CD4-positive, CD25-positive, alpha-beta regulatory T cell (primary cell): ENCODE results near the gene FAM83F. TPM values are rescaled to one million over a fixed set of nuclear protein-coding genes. Genes with fewer than 3 reads are reported as not detected.
"Not testable (repeated sequence)": the region's sequence is repeated elsewhere in the genome, so short reads cannot be mapped to it uniquely, and the experiment has no call there.

Source experiments
- ATAC-seq, 2 donors: fragments of 150-1000 bp; cut with Tn5 transposase; one replicate each; pipeline ENCODE4 v1.10.0; 2021; ENCODE audit warnings: low read depth in 2 of 2, moderate number of reproducible peaks in 2 of 2, moderate library complexity in 1 of 2
- DNase-seq, 3 donors: peaks; one replicate each; pipeline versions ENCODE4 v3.0.0 to v3.0.0-alpha.2; 2012 to 2022; ENCODE audit warnings: mixed read lengths in 1 of 3
- H3K27ac ChIP-seq: one replicate; pipeline ENCODE4 v1.7.0; 2013; ENCODE audit warnings: mild to moderate bottlenecking, low read length; ENCODE audit not compliant: insufficient read depth, poor library complexity, severe bottlenecking
- H3K27me3 ChIP-seq: one replicate; pipeline ENCODE4 v1.7.0; 2013; ENCODE audit warnings: low read length; ENCODE audit not compliant: control insufficient read depth, insufficient read depth
- H3K36me3 ChIP-seq: one replicate; pipeline ENCODE4 v1.7.0; 2013; ENCODE audit warnings: mild to moderate bottlenecking, low read length, moderate library complexity; ENCODE audit not compliant: control insufficient read depth, insufficient read depth
- H3K4me1 ChIP-seq: 2 replicates; pipeline ENCODE4 v1.7.0; 2013; ENCODE audit warnings: mild to moderate bottlenecking, low read length; ENCODE audit not compliant: insufficient read depth, control insufficient read depth, poor library complexity, severe bottlenecking
- H3K4me3 ChIP-seq: one replicate; pipeline ENCODE4 v1.7.0; 2013; ENCODE audit warnings: low read depth, mild to moderate bottlenecking, low read length, moderate library complexity
- H3K9me3 ChIP-seq, 2 experiments: 1 replicate in 1 of 2; 2 replicates in 1 of 2; pipeline ENCODE4 v1.7.0; 2013; ENCODE audit warnings: low read length in 2 of 2, mild to moderate bottlenecking in 1 of 2, moderate library complexity in 1 of 2; ENCODE audit not compliant: control insufficient read depth in 2 of 2
- H3K27ac Mint-ChIP-seq, 3 donors: one replicate each; pipeline ENCODE4 v1.8.0; 2020 to 2022; ENCODE audit warnings: mild to moderate bottlenecking in 3 of 3, mixed read lengths in 3 of 3, moderate library complexity in 2 of 3
- H3K27me3 Mint-ChIP-seq: one replicate; pipeline ENCODE4 v1.8.0; 2022; ENCODE audit warnings: mild to moderate bottlenecking, mixed read lengths
- H3K36me3 Mint-ChIP-seq: one replicate; pipeline ENCODE4 v1.8.0; 2020; ENCODE audit warnings: mixed read lengths
- H3K4me1 Mint-ChIP-seq, 4 donors: one replicate each; pipeline ENCODE4 v1.8.0; 2020 to 2022; ENCODE audit warnings: mixed read lengths in 4 of 4, mild to moderate bottlenecking in 1 of 4
- H3K4me3 Mint-ChIP-seq, 4 donors: one replicate each; pipeline ENCODE4 v1.8.0; 2020 to 2022; ENCODE audit warnings: mild to moderate bottlenecking in 4 of 4, mixed read lengths in 4 of 4, moderate library complexity in 3 of 4
- H3K9me3 Mint-ChIP-seq, 7 donors: one replicate each; pipeline ENCODE4 v1.8.0; 2020 to 2022; ENCODE audit warnings: mixed read lengths in 7 of 7, mild to moderate bottlenecking in 3 of 7, moderate library complexity in 2 of 7
- polyA plus RNA-seq, 4 donors: library from polyadenylated mRNA; unstranded; fragments of 300-500 nt; fragmentation: Illumina TruSeq; gene quantifications; one replicate each; pipeline ENCODE4 v1.2.3, GENCODE V29; 2021
- total RNA-seq: library from RNA; stranded (reverse); gene quantifications from one replicate; pipeline ENCODE4 v1.2.3, GENCODE V29; 2022

The FAM83F gene
- total RNA-seq (3.2 TPM), polyA plus RNA-seq (under 1 TPM in 3 of 4 donors, not detected in 1; 0.01 to 0.05 (median 0.03) TPM)

DNA sequence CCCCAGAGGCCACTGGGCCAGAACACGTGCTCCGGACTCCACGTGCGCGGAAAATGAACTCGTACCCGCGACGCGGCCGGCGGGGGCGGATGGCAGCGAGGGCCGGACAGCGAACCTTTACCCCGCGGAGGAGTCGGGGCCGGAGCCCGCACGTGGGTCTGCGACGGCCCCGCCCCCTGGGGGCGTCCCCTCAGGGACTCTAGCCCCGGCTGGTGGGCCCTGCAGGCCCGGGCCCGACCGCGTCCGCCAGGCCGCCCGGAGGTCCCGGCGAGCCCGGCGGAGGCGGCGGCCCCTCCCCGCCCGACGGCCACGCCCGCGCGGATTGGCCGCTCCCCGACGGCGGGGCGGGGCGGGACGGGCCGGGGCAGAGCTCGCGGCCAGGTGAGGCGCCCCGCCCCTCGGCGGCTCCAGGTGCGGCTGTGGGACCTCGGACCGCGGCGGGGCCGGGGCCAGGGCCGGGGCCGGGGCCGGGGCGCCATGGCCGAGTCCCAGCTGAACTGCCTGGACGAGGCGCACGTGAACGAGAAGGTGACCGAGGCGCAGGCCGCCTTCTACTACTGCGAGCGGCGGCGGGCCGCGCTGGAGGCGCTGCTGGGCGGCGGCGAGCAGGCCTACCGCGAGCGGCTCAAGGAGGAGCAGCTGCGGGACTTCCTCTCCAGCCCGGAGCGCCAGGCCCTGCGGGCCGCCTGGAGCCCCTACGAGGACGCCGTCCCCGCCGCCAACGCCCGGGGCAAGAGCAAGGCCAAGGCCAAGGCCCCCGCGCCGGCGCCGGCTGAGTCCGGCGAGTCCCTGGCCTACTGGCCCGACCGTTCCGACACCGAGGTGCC lies at the start of gene FAM83F:
Gene FAM83F (plus strand): TSS at position 389 of the 827 bp plus-strand sequence. CDS start 89 bp downstream, at position 478.
- DNase-seq: peak; percentile 24 to 43 (median 28)
- peaks cover 4% of the 10 kb centered on the region for H3K27me3 ChIP-seq

DNA sequence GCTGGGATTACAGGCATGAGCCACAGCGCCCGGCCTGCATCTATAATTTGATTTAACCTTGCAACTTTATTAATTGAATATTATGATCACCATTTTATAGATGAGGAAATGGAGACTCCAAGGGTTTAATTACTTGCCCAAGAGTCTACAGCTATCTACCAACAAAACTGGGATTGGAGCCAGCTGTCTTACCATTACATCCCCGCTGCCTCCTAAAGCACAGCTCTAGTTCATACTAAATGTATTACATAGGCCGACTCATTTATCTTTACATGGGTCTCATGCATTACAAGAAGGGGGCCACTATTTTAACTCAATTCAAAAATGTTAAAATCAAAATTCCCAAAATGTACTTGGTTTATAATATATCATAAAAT lies 48.6 kb upstream of the FAM83F start:
- peaks cover 37% of the 10 kb centered on the region for H3K36me3 ChIP-seq
- no peak overlapping the region for H3K4me3 ChIP-seq
- H3K27me3 ChIP-seq: no peaks in the 10 kb centered on the region
- no peak for ATAC-seq
- no peak for DNase-seq
- Mint-ChIP-seq H3K27ac (peak overlapping the region in 2 of 3 donors; percentile 14 to 90), H3K27me3 (no peaks in the 10 kb centered on the region), H3K9me3 (no peaks in the 10 kb centered on the region), H3K36me3 (peaks cover 32% of the 10 kb centered on the region), H3K4me3 (peak overlapping the region in 2 of 4 donors; percentile 10 to 26), H3K4me1 (peaks cover 43 to 98% (median 72%) of the 10 kb centered on the region in 4 donors)
- H3K4me1 ChIP-seq: peaks cover 85% of the 10 kb centered on the region
- H3K9me3 ChIP-seq: no peaks in the 10 kb centered on the region
- H3K27ac ChIP-seq: no peak overlapping the region

More for the DNA sequence above, at the start of gene FAM83F:
- Mint-ChIP-seq H3K4me3 (peak within 1 kb of the TSS; percentile 61 to 80 (median 74)), H3K27ac (peak within 1 kb of the TSS in 2 of 3 donors; percentile 22 to 90), H3K9me3 (no peaks in the 10 kb centered on the region), H3K36me3 (no peaks in the 10 kb centered on the region), H3K27me3 (peaks cover 39% of the 10 kb centered on the region), H3K4me1 (peaks cover 5 to 12% (median 5%) of the 10 kb centered on the region in 4 donors)
- Histone ChIP-seq H3K4me1 (peaks cover 17% of the 10 kb centered on the region), H3K27ac (no peak within 1 kb of the TSS), H3K4me3 (no peak within 1 kb of the TSS), H3K9me3 (no peaks in the 10 kb centered on the region), H3K36me3 (no peaks in the 10 kb centered on the region)
- peak; percentile 45 to 48 for ATAC-seq

DNA sequence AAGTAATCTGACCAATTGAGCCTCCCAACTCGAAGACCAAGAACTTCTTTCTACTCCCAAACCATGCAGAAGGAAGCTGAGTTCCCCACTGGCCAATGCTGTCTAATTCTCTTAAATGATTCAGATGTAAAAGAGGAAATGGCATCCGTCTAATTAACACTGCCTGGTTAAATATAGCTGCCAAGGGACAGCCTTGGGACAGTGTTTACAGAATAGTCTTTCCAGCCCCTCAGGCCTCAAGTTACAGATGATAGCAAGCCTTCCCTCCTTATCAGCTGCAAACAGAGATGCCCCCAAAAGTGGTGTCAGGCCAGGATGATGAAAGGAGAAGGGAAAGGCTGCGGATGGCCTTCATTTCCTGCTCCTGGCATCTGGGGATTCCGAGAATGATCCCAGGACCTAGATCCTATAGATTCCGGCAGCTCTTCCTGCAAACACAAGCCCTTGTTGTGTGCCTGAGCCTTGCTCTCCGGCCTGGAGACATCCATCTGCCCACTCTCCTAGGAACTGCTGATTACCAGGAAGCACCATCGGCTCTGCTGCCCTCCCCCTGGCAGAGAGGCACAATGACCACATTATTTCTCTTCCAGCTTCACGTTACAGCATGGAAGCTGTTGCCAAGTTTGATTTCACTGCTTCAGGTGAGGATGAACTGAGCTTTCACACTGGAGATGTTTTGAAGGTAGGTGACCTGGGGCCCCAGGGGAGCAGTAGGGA lies 48.1 kb upstream of the FAM83F start:
- peak overlapping the region; percentile 36 for H3K27ac ChIP-seq

DNA sequence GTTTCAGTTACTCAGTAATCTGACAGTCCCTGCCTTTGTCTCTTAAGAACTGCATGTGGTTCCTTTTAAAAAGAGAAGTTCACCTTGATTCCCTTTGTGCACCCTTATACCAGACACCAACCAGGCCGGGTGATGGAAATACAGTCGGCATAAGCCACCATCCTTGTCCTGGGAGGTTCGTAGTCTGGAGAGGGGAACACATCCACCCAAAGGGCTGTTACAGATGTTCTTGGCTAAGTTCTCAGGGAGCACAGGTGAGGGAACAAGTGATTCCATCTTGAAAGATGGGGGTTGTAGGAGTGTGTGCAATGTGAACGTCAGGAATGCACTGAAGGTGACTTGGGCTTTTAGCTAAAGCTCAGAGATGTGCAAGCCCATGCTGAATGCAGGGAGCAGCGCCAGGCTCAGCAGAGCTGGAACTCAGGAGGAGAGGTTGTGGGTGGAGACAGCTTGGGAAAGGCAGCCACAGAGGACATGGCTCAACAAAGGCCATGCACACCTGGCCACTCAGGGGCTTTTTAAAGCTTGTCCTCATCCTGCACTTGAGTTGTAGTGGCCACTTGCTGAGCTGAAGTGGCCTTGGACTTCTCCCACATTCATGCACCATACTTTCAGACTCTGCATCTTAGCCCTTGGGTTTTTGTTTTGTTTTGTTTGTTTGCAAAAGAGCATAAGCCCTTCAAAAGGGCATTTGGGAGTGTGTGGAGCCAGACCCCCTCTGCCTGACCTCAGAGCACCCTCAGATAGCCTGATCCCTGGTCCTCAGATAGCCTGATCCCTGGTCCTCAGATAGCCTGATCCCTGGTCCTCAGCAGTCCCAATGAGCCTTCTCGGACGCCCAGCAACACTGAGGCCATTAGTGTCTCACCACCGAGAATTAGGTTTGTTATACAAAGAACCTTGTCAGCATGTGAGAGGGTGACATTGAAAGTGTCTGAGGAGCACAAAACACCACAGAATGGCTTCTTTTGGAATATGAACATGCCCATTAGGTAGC lies 47.2 kb upstream of the FAM83F start:
- Histone ChIP-seq H3K4me1 (peaks cover 85% of the 10 kb centered on the region), H3K27ac (peak overlapping the region; percentile 36), H3K9me3 (no peaks in the 10 kb centered on the region), H3K36me3 (peaks cover 37% of the 10 kb centered on the region), H3K27me3 (no peaks in the 10 kb centered on the region), H3K4me3 (peak overlapping the region; percentile 50)
- peak overlapping the region in 3 of 4 donors; percentile 26 to 70 (median 40) for H3K4me3 Mint-ChIP-seq
- peak overlapping the region; percentile 75 to 90 (median 80) for H3K27ac Mint-ChIP-seq
- no peaks in the 10 kb centered on the region for H3K27me3 Mint-ChIP-seq
- H3K36me3 Mint-ChIP-seq: peaks cover 41% of the 10 kb centered on the region
- ATAC-seq (no peak), DNase-seq (no peak)
- peaks cover 48 to 98% (median 76%) of the 10 kb centered on the region in 4 donors for H3K4me1 Mint-ChIP-seq
- no peaks in the 10 kb centered on the region for H3K9me3 Mint-ChIP-seq

More for the DNA sequence above, 48.1 kb upstream of the FAM83F start:
- Histone ChIP-seq H3K27me3 (no peaks in the 10 kb centered on the region), H3K9me3 (no peaks in the 10 kb centered on the region), H3K36me3 (peaks cover 37% of the 10 kb centered on the region), H3K4me1 (peaks cover 85% of the 10 kb centered on the region), H3K4me3 (peak overlapping the region; percentile 50)
- Mint-ChIP-seq H3K27ac (peak overlapping the region; percentile 75 to 90 (median 80)), H3K27me3 (no peaks in the 10 kb centered on the region), H3K4me1 (peaks cover 45 to 98% (median 74%) of the 10 kb centered on the region in 4 donors), H3K4me3 (peak overlapping the region; percentile 7 to 70 (median 33)), H3K36me3 (peaks cover 38% of the 10 kb centered on the region), H3K9me3 (no peaks in the 10 kb centered on the region)
- ATAC-seq (no peak), DNase-seq (no peak)

DNA sequence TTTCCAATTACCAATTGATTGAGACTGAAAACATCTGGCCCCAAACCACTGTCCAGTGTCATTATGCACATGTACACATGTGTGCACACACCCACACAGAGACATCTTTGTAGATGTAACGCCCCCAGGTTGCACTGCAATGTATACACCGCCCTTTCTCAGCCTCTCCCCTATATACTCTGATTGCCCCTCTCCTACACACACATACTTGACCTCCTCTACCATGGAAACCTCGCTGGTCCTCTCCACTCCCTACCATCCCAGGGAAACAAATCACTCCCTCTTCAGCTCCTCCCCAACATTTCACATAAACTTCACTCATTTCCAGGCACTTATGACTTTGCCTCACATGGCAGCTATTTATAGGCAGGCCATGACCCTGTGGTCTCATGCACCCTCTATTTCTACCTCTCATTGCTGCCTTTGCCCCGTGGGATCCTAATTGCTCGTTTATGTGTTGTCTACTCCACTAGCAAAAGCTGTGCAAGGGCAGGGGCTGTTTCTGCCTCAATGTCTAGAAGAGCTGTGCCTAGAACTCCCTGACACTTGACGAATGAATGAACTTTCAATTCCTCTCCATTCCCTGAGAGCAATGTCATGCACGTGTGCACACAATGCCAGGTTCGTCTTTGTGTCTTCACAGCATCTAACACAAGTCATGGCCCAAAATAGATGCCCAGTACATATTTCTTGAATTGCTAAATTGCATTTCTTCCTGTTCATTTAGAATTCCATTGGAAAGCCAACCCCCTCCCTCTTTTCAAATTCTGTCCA lies 44.6 kb upstream of the FAM83F start:
- ATAC-seq: no peak
- Mint-ChIP-seq H3K4me1 (peaks cover 38 to 97% (median 72%) of the 10 kb centered on the region in 4 donors), H3K4me3 (peak overlapping the region in 3 of 4 donors; percentile 2 to 79 (median 45)), H3K9me3 (no peaks in the 10 kb centered on the region), H3K27me3 (no peaks in the 10 kb centered on the region), H3K27ac (peak overlapping the region; percentile 76 to 90 (median 82)), H3K36me3 (peaks cover 53% of the 10 kb centered on the region)
- Histone ChIP-seq H3K4me3 (no peak overlapping the region), H3K36me3 (peaks cover 42% of the 10 kb centered on the region), H3K4me1 (peaks cover 85% of the 10 kb centered on the region), H3K27me3 (no peaks in the 10 kb centered on the region), H3K9me3 (no peaks in the 10 kb centered on the region), H3K27ac (peak overlapping the region; percentile 15)
- DNase-seq: no peak

DNA sequence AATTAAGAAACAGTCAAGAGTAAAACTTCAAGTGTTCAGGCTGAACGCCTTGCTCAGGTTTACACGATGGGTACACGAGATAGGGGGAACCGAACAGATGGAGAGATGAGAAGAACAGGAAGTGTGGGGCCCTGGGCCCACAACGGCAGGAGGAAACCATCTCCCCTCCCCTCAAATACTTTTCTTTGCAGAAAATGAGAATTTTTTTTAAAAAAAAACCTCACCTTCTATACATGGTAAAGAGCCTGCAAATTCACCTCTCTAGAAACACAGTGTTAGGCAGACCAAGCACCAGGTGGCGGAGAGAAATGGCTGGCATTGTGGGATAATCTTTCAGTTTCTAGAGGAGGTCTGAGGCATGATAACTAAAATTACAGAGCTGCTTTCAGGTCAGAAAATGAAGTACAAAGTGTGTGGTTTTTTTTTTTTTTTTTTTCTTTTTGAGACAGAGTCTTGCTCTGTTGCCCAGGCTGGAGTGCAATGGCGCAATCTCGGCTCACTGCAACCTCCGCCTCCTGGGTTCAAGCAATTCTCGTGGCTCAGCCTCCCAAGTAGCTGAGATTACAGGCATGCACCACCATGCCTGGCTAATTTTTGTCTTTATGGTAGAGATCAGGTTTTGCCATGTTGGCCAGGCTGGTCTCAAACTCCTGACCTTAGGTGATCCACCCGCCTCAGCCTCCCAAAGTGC lies 43.0 kb upstream of the FAM83F start:
- ATAC-seq: peak; percentile 55 to 57
- Histone ChIP-seq H3K27ac (peak overlapping the region; percentile 68), H3K36me3 (peaks cover 45% of the 10 kb centered on the region), H3K4me1 (peaks cover 78% of the 10 kb centered on the region), H3K4me3 (peak overlapping the region; percentile 42)
- DNase-seq: peak; percentile 13 to 72 (median 55)
- not testable (repeated sequence) for H3K27me3 Mint-ChIP-seq, H3K27me3 ChIP-seq, H3K9me3 Mint-ChIP-seq, H3K9me3 ChIP-seq
- Mint-ChIP-seq H3K36me3 (peaks cover 56% of the 10 kb centered on the region), H3K27ac (peak overlapping the region; percentile 90 to 96 (median 94)), H3K4me1 (peaks cover 33 to 91% (median 69%) of the 10 kb centered on the region in 4 donors), H3K4me3 (peak overlapping the region; percentile 73 to 81 (median 77))
